ENCODE data around the gene POU3F1. TPM values are rescaled to one million over a fixed set of nuclear protein-coding genes. Genes with fewer than 3 reads are reported as not detected.
A peak's percentile ranks its signal among the peaks of the same experiment; 100 is the strongest.

The POU3F1 gene
- total RNA-seq, 1 experiment from 2014 or later, result 5.8 TPM

GRCh38 chr1:37995751-37996345 lies 50.7 kb downstream of the POU3F1 start:
- no peaks in the 10 kb centered on the region for H3K27me3 Mint-ChIP-seq (ENCODE audit: low read depth)
- H3K18ac ChIP-seq (ENCODE audit: insufficient read length, low read depth, low read length), result peak overlapping the region; percentile 84
- H2AK5ac ChIP-seq (ENCODE audit: insufficient read length, low read length), result no peak overlapping the region
- H2BK5ac ChIP-seq (ENCODE audit: insufficient read length, low read length), result no peak overlapping the region
- no peak overlapping the region for H2AFZ ChIP-seq (ENCODE audit: low read length)
- no peak overlapping the region for H2BK20ac ChIP-seq (ENCODE audit: low read depth, low read length, poor library complexity, severe bottlenecking)
- H2BK120ac ChIP-seq (ENCODE audit: low read depth, low read length, poor library complexity, severe bottlenecking), result peak overlapping the region; percentile 24
- H3K23me2 ChIP-seq (ENCODE audit: insufficient read length, low read depth, low read length, poor library complexity, severe bottlenecking), result peaks cover 13% of the 10 kb centered on the region
- no peak overlapping the region for H3T11ph ChIP-seq (ENCODE audit: low read length)
- H3K4me1 Mint-ChIP-seq, result peaks cover 28 to 36% of the 10 kb centered on the region in 2 experiments
- H3K27ac Mint-ChIP-seq, result peak overlapping the region; percentile 70 to 94 (median 91); a peak in 5 of 7 replicates
- no peak overlapping the region for H4K91ac ChIP-seq (ENCODE audit: insufficient read length, low read depth, low read length)
- H3K56ac ChIP-seq (ENCODE audit: insufficient read length, low read depth, low read length), result no peak overlapping the region
- H3K9me3 ChIP-seq (ENCODE audit: control insufficient read depth, low read depth, low read length), result no peaks in the 10 kb centered on the region
- H3K9me3 Mint-ChIP-seq, result no peaks in the 10 kb centered on the region
- no peak overlapping the region for H4K8ac ChIP-seq (replicated peaks; ENCODE audit: insufficient read length, low read depth, low read length)
- whole genome bisulfite sequencing (ENCODE audit: extremely low coverage, insufficient read length, low lambda C conversion rate), result no CpG with 5 or more reads among the region's 46 CpGs
- H4K20me1 ChIP-seq (ENCODE audit: control insufficient read depth, insufficient read depth, insufficient read length), result no peaks in the 10 kb centered on the region
- no peak overlapping the region for H4K5ac ChIP-seq (ENCODE audit: insufficient read length, low read depth, low read length)
- DNase-seq, result peak; percentile 87
- H3K4ac ChIP-seq (ENCODE audit: low read depth, low read length), result no peak overlapping the region; the same call in 1 of the 2 replicates
- H3K4me2 ChIP-seq (ENCODE audit: insufficient read depth, insufficient read length, low read length), result peak overlapping the region; percentile 31
- H3K23ac ChIP-seq (ENCODE audit: insufficient read length, low read depth, low read length), result no peak overlapping the region
- H3K4me3 Mint-ChIP-seq, result peak overlapping the region; percentile 65 to 80
- TF ChIP-seq CTCF (conservative IDR thresholded peaks at IDR 0.05), result no peak
- H3K14ac ChIP-seq (ENCODE audit: insufficient read depth, low read length), result peak overlapping the region; percentile 95
- no peaks in the 10 kb centered on the region for H3K79me1 ChIP-seq (ENCODE audit: insufficient read depth, low read depth, low read length, poor library complexity, severe bottlenecking)
- no peak overlapping the region for H2BK15ac ChIP-seq (ENCODE audit: low read depth, low read length)
- no peaks in the 10 kb centered on the region; the same call in 1 of the 2 replicates for H3K79me2 ChIP-seq (ENCODE audit: insufficient read depth, low read length)
- H3K9ac ChIP-seq (ENCODE audit: extremely low read depth, insufficient read length, low read length), result peak overlapping the region; percentile 52
- H3K4me1 ChIP-seq (ENCODE audit: insufficient read depth, low read length), result peaks cover 22% of the 10 kb centered on the region
- no peaks in the 10 kb centered on the region for H3K27me3 ChIP-seq (ENCODE audit: insufficient read depth, low read length)
- peaks cover 17 to 35% (median 32%) of the 10 kb centered on the region in 3 experiments for H3K36me3 Mint-ChIP-seq (ENCODE audit: insufficient read depth in 1 of 3, low read depth in 3 of 3)
- H3K27ac ChIP-seq (ENCODE audit: insufficient read length, low read depth, low read length), result no peak overlapping the region
- no peak overlapping the region for H2BK12ac ChIP-seq (ENCODE audit: insufficient read length, low read depth, low read length)

Data from H9 (cell line).